Activated T-helper 1 cell treated with anti-CD3 and anti-CD28 coated beads, Interleukin-12 subunit alpha, Interleukin-12 subunit beta, Interleukin-2, Interleukin-4 antibody, amounts not matched to agents 30 ng/mL and 10 ng/mL and 1 ng/mL, durations not matched to agents 14 hours and 24 hours and 36 hours (primary cell): Measurements from ENCODE around the gene ZNF430. TPM values are rescaled to one million over a fixed set of nuclear protein-coding genes. Genes with fewer than 3 reads are reported as not detected.
A peak's percentile ranks its signal among the peaks of the same experiment; 100 is the strongest.

Experiments used
- DNase-seq: peaks from one replicate; pipeline ENCODE4 v3.0.0; 2021; ENCODE audit warnings: low spot score
- H3K27ac Mint-ChIP-seq: one replicate; pipeline ENCODE4 v1.8.0; 2021; ENCODE audit warnings: mild to moderate bottlenecking, mixed read lengths
- H3K27me3 Mint-ChIP-seq: one replicate; pipeline ENCODE4 v1.8.0; 2022; ENCODE audit warnings: mild to moderate bottlenecking, moderate library complexity, mixed read lengths; ENCODE audit not compliant: insufficient read depth
- H3K36me3 Mint-ChIP-seq: one replicate; pipeline ENCODE4 v1.8.0; 2021; ENCODE audit warnings: low read depth, mixed read lengths
- H3K4me1 Mint-ChIP-seq: one replicate; pipeline ENCODE4 v1.8.0; 2021; ENCODE audit warnings: low read depth, mixed read lengths
- H3K4me3 Mint-ChIP-seq: one replicate; pipeline ENCODE4 v1.8.0; 2021; ENCODE audit warnings: mild to moderate bottlenecking, moderate library complexity, mixed read lengths
- H3K9me3 Mint-ChIP-seq: one replicate; pipeline ENCODE4 v1.8.0; 2021; ENCODE audit warnings: mixed read lengths
- intact Hi-C: fragments of 100-400 bp; cut with micrococcal nuclease; formaldehyde crosslinking; loops from one replicate; pipeline ENCODE4 v1.15.1; 2024
- total RNA-seq: library from RNA; stranded (reverse); gene quantifications from 2 replicates; pipeline ENCODE4 v1.2.3, GENCODE V29; 2022

The ZNF430 gene
- total RNA-seq, 1 donor from 2014 or later, result 21.5 TPM

GRCh38 chr19:21082011-21082975 lies 61.8 kb downstream of the ZNF430 start, which contains the start of gene ZNF714:
Gene ZNF714 (plus strand): TSS chr19:21082203. CDS start chr19:21098269, 16,066 bp downstream.
- DNase-seq, result peak; percentile 86

GRCh38 chr19:21084343-21084742 lies 63.9 kb downstream of the ZNF430 start:
- Mint-ChIP-seq H3K4me3 (peak overlapping the region; percentile 70), H3K9me3 (no peaks in the 10 kb centered on the region), H3K27me3 (no peaks in the 10 kb centered on the region), H3K27ac (no peak overlapping the region), H3K36me3 (peaks cover 37% of the 10 kb centered on the region), H3K4me1 (peaks cover 31% of the 10 kb centered on the region)
- intact Hi-C loops, result loop anchor here (5.0 kb wide), 4 partner anchors 517 to 1307 kb away; partner anchors contain the start of genes ZNF737 and ZNF93
- no peak for DNase-seq

More at GRCh38 chr19:21082011-21082975, 61.8 kb downstream of the ZNF430 start, which contains the start of gene ZNF714:
- no peaks in the 10 kb centered on the region for H3K27me3 Mint-ChIP-seq
- H3K4me3 Mint-ChIP-seq, result peak within 1 kb of the TSS; percentile 99
- intact Hi-C loops, result loop anchor here (1.0 to 5.0 kb wide), 11 partner anchors 55 to 1305 kb away; partner anchors contain the start of genes ZNF429, ZNF430, ZNF682 and ZNF708
- H3K4me1 Mint-ChIP-seq, result peaks cover 31% of the 10 kb centered on the region
- no peaks in the 10 kb centered on the region for H3K9me3 Mint-ChIP-seq
- peak within 1 kb of the TSS; percentile 98 for H3K27ac Mint-ChIP-seq
- H3K36me3 Mint-ChIP-seq, result peaks cover 29% of the 10 kb centered on the region

- DNase-seq, result no peak
- Mint-ChIP-seq H3K36me3 (peaks cover 48% of the 10 kb centered on the region), H3K27ac (no peak overlapping the region), H3K4me3 (no peak overlapping the region), H3K9me3 (no peaks in the 10 kb centered on the region), H3K4me1 (peaks cover 37% of the 10 kb centered on the region), H3K27me3 (no peaks in the 10 kb centered on the region)
- intact Hi-C loops, result no loop called here
These were observed 67.4 kb downstream of the ZNF430 start for GRCh38 chr19:21087871-21088270.

- H3K4me3 Mint-ChIP-seq, result no peak overlapping the region
- no peak for DNase-seq
- H3K36me3 Mint-ChIP-seq, result peaks cover 39% of the 10 kb centered on the region
- peaks cover 6% of the 10 kb centered on the region for H3K4me1 Mint-ChIP-seq
- H3K27ac Mint-ChIP-seq, result no peak overlapping the region
- peaks cover 10% of the 10 kb centered on the region for H3K9me3 Mint-ChIP-seq
- H3K27me3 Mint-ChIP-seq, result no peaks in the 10 kb centered on the region
- intact Hi-C loops, result no loop called here
These were observed 71.7 kb downstream of the ZNF430 start for GRCh38 chr19:21092109-21092508.

DNA sequence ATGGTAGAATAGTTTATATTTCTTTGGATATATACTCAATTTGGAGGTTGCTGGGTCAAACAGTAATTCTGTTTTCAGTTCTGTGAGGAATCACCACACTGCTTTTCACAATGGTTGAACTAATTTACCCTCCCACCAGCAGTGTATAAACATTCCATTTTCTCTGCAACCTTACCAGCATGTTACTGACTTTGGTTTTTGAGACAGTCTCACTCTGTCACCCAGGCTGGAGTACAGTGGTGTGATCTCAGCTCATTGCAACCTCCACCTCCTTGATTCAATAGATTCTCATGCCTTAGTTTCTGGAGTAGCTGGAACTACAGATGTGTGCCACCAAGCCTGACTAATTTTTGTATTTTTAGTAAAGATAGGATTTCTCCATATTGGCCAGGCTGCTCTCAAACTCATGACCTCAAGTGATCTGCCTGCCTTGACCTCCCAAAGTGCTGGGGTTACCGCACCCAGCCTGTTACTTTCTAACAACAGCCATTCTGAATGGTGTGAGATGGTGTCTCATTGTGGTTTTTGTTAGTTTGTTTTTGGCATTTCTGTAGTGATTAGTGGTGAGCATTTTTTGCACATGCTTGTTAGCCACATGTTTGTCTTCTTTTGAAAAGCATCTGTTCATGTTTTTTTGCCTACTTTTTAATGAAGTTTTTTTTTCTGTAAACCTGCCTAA lies 74.0 kb downstream of the ZNF430 start:
- Mint-ChIP-seq H3K36me3 (peaks cover 43% of the 10 kb centered on the region), H3K27me3 (no peaks in the 10 kb centered on the region), H3K9me3 (peaks cover 14% of the 10 kb centered on the region), H3K4me1 (peaks cover 6% of the 10 kb centered on the region), H3K27ac (no peak overlapping the region), H3K4me3 (no peak overlapping the region)
- no peak for DNase-seq
- intact Hi-C loops, result no loop called here

DNA sequence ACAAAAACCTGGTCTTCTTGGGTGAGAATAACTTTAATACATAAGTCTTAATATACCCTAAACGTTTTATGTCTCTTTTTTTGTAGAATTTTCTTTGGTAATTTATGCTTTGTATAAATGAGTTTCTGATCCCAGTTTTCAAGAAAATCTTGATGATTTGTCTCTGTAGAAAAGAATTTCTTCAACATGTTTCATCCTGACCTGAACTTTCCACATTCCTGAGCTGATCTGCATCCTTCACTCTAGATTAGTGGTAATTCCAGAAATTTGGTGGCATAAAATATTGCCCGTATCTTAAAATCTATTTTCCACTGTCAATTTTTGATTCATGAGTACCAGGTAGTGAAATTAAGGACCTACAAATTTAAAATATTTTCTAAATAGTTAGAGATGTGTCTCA lies 77.8 kb downstream of the ZNF430 start:
- H3K27ac Mint-ChIP-seq, result no peak overlapping the region

DNA sequence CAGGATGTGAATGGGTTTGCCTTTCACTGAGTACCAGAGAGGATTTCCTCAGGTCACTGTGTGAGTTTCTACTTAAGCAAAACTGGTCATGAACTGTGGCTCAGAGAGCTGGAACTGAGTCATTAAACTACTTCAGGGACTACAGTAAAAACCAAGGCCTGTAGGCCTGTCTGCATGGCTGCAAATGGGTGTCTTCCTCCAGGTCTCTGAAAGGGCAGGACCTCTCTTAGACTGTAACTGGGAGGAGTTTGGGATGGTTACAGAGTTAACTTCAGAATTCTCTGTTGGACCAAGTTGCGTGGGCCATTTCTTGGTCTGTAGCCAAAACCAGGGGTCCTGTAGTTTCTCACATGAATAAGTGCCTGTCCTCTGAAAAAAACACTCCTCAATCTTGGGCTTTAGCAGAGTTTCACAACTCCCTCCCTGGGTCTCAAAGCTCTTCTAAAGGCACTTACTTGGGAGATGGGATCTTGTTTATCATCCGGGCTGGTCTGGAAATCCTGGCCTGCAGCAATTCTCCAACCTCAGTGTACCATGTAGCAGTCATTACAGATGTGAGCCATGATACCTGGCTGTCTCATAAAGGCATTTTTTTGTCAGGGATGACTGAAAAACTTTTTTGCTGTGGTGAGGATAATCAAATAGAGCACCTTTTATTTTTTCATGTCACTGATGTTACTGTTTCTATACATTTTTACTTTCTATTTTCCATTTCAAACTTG lies 81.2 kb downstream of the ZNF430 start:
- peaks cover 11% of the 10 kb centered on the region for H3K4me1 Mint-ChIP-seq
- intact Hi-C loops, result no loop called here
- H3K36me3 Mint-ChIP-seq, result peaks cover 51% of the 10 kb centered on the region
- H3K27me3 Mint-ChIP-seq, result no peaks in the 10 kb centered on the region
- H3K4me3 Mint-ChIP-seq, result no peak overlapping the region
- DNase-seq, result no peak
- H3K9me3 Mint-ChIP-seq, result peaks cover 4% of the 10 kb centered on the region
- H3K27ac Mint-ChIP-seq, result peak overlapping the region; percentile 55

More for the DNA sequence above, 77.8 kb downstream of the ZNF430 start:
- peaks cover 14% of the 10 kb centered on the region for H3K9me3 Mint-ChIP-seq
- peaks cover 52% of the 10 kb centered on the region for H3K36me3 Mint-ChIP-seq
- no peak for DNase-seq
- no peaks in the 10 kb centered on the region for H3K27me3 Mint-ChIP-seq
- no peak overlapping the region for H3K4me3 Mint-ChIP-seq
- H3K4me1 Mint-ChIP-seq, result peaks cover 11% of the 10 kb centered on the region
- intact Hi-C loops, result no loop called here

GRCh38 chr19:21109116-21109515 lies 88.7 kb downstream of the ZNF430 start:
- Mint-ChIP-seq H3K36me3 (peaks cover 65% of the 10 kb centered on the region), H3K27ac (no peak overlapping the region), H3K4me1 (no peaks in the 10 kb centered on the region), H3K9me3 (peaks cover 50% of the 10 kb centered on the region), H3K27me3 (no peaks in the 10 kb centered on the region), H3K4me3 (no peak overlapping the region)
- intact Hi-C loops, result no loop called here
- DNase-seq, result no peak

Other genes starting within 250 kb of the ZNF430 start
- 8.4 and 9.2 TPM in 2 replicates for gene ZNF66, start 244.4 kb upstream of the ZNF430 start, total RNA-seq
- gene ZNF85, start 97.4 kb upstream of the ZNF430 start, total RNA-seq, result 10.0 and 11.1 TPM in 2 replicates
- gene ZNF714, start 61.5 kb downstream of the ZNF430 start, total RNA-seq, result 18.5 and 19.5 TPM in 2 replicates
- gene ZNF431, start 121.4 kb downstream of the ZNF430 start, total RNA-seq, result 16.0 and 16.8 TPM in 2 replicates